GM18498 (cell line): Measurements from ENCODE around the gene DEGS2.

ENCODE experiments used
- ATAC-seq: cut with Tn5 transposase; IDR thresholded peaks from one replicate; pipeline ENCODE4 v1.9.1; 2021; ENCODE audit warnings: mild to moderate bottlenecking, moderate library complexity; ENCODE audit not compliant: unreplicated experiment

DEGS2 gene

GRCh38 chr14:100134586-100134985 lies 24.9 kb downstream of the DEGS2 start:
- ATAC-seq = no peak

DNA sequence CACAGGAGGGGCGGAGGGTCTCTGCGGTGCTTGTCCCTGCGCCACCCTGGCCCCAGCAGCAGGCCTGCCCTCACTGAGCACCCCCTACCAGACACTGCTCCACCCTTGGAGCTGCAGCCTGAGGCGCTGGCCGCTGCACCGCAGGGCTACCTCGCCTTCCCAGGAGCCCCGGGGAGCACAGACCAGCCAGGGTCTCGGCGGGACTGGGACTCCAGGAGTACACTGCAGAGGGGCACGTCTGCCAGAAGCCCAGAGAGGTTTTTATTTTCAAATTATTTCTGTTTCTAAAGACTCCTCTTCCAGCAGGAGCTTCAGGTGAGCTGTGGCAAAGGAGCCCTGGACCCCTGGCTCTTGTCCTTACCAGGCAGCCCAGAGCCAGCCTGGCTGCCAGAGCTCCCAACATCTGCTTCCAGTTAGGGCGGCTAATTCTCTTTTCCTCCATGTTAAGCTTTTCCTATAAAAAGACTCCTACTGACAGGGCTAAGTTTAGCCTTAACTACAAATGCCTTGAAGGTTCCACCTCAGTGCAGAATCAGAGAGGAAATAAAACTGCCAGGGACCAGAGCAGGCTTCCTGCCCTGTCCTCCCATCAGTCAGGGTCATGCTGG lies 26.4 kb downstream of the DEGS2 start:
- ATAC-seq = no peak

DNA sequence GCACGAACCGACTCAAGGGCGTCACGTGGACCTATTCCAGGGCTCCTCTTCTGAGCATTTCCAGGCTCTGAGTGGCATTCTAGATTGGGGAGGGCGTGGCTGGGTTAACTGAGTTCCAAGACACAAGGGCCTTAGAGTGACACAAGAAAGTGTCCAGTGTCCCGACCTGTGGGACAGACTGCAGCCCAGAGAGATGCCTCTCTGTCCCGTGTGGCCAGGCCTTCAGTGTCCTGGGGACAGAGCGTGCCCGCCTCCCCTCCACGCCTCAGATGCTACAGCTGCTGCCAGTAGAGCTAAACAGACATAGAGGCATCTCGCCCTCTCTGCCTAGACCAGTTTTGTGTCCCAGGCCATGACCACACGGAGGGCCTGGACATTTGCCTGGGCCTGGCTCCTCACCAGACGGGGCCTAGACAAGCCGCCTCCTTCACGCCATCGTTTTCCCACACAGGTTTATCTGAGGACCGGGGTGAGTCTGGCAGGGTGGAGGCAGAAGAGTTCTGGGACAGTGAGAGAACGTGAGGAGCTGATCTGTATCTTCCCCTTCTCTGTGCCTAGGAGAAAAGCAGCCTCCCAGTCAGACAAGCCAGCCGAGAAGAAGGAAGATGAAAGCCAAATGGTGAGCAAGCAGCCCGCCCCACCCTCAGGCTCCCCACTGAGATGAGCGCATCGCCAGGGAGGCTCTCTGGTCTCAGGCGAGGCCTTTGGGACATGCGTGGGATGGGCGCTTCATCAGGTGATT lies 27.1 kb downstream of the DEGS2 start:
- no peak for ATAC-seq

- ATAC-seq = no peak
Observed at GRCh38 chr14:100131181-100131580, 28.3 kb downstream of the DEGS2 start.

DNA sequence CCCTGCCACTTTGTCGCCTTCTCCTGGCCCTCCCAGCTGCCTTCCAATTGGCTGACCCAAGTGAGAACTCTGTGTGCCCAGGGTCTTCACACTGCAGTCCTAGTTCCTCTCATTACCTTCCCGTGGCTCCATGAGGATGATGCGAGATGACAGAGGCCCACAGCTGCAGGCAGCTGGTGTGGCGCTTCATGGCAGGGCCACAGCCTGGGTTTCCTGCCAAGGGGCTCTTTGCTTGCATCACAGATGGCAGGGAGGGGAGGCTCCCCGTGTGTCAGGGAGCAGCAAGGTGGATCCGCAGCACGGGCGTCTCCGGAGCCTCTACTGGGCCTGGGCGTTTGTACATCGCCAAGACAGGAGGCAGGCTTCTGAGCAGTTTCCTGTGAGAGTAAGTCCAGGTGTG lies 28.9 kb downstream of the DEGS2 start:
- ATAC-seq = no peak

DNA sequence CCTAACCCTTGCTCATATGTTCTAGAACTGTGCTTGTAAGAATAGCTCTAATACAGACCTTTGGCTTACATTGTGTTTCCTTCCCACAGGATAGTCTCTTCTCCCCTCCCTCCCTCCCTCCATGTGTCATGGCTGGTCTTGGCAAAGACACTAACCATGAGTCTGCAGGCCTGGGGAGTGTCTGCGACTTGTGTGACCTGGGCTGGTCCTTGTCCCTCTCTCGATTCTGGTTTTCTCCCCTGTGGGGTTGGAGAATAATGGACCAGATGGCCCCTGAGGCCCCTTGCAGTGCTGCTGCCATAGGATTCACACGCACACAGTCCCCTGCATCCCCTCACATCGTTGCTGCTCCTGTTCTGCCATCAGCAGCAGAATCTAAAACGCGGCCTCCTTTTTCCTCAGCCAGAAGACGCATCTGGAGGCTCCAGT lies 30.3 kb downstream of the DEGS2 start:
- ATAC-seq = no peak

DNA sequence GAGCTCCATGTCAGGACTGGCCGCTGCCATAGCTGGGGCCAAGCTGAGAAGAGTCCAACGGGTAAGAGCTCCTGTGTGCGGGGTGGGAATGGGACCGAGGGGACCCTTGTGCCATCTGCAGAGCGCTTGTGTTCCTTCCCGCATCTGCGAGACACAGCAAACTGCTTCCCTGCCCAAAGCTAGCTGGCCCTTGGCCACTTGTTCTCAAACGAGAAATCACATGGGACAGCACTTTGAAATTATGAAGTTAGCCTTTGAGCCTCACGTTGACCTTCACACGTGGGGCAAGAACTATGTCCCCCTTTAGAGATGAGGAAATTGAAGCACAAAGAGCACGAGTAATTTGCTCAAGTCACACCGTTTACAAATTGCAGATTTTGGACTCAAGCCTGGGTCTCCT lies 30.8 kb downstream of the DEGS2 start:
- no peak for ATAC-seq

GRCh38 chr14:100127853-100128455 lies 31.5 kb downstream of the DEGS2 start:
- ATAC-seq = no peak

- ATAC-seq = no peak
Observed at GRCh38 chr14:100126401-100126800, 33.0 kb downstream of the DEGS2 start.

GRCh38 chr14:100124551-100125088 lies 34.8 kb downstream of the DEGS2 start:
- ATAC-seq = no peak

DNA sequence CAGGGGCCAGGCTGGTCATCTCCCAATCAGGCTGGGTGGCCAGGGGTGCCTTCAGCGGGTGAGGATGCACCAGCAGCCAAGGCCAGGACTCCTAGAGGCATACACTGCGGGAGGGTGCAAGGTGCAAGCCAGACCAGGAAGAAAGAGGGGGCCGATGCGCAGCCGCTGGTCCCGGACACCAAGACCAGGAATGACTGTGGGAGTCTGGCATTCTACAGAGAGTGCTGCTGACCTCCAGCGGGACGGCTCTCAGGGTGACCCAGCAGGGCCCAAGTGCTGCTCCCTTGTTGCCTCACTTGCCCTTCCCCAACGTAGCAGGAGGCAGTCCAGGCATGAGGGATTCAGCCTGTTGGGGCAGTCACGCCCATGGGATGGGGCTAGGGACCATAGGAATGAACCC lies 35.8 kb downstream of the DEGS2 start:
- no peak for ATAC-seq

DNA sequence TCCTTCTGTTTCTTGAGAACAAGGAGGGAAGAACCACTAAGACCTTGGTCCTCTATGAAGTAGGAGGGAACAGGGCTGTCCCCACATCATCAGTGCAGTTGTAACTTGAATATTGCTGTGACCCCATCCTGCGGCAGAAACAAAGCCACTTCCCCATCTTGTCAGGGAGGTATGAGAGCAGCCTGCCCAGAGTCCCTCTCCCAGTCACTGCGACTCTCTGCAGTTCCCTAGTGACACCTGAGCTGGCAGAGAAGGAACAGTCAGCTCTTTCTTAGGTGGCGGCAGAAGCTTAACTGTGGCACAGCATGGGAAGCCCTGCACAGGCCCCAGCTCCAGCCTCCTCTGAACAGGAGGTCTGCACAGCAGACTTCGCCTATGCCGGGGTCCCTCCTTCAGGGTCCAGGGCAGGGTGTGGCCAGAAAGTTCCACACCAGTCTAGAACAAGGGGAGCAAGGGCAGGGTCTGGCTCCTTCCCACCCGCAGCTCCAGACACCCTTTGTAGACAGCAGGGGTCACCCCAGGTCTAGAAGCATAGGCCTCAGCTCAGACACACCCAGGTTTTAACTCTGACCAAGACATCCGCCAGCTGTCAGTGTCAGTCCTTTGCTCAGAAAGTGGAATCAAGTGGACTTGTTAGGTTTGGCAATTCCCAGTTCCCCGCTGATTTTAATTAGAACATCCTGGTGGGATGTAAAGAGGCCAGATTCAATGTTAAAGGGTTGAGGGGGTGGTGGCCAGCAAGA lies 36.8 kb downstream of the DEGS2 start:
- ATAC-seq = no peak

GRCh38 chr14:100121643-100122480 lies 37.6 kb downstream of the DEGS2 start:
- no peak for ATAC-seq

DNA sequence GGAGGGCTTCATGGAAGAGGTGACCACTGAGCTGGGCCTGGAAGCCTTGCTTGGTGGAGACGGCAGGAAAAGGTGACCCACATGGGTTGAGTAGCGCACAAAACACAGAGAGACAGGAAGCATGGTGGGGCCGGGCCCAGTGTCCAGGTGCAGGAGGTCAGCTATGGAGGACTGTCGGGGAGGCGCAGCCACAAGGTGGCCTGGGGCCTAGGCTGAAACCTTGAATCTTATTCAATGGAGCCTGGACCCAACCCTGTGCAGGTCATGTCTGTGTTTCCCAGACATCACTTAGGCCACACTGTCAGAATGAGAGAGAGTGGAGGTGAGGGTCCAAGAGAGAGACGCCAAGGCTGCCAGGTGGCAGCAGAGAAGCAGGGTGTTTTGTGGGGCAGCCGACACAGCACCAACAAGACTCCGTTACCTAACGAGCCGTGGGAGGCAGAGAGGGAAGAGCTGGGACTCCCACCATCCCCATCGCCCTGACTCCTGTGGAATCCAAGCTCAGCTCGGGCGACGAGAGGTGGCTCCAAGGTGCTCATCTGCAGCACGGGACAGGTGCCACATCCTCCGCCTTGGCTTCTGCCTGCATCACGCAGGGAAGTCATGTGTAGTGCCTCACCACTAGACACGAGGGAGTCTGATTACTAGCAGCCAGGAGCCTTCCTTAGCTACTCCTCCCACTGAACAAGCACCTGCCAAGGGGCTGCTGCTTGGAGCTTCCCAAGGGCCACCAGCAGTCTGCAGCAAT lies 38.7 kb downstream of the DEGS2 start:
- ATAC-seq = no peak

DNA sequence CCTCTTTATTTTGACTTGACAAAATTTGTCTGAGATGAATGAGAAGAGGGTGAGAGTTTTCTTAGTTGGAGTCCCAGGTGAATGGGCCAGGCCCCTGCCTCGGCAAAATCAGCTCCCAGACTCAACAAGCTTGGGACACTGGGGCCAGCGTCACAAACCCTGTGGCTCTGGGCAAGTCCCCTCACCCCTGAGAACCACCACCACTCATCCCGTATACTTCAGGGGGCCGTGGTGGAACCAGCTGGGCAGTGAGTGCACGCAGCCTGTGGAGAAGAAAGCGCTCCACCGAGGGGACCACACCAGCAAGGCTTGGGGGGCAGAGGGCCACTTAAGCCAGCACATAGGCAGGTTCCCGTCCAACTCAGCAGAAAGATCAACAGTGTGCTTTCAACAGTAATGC lies 40.2 kb downstream of the DEGS2 start:
- no peak for ATAC-seq

GRCh38 chr14:100118396-100119011 lies 40.9 kb downstream of the DEGS2 start:
- no peak for ATAC-seq

DNA sequence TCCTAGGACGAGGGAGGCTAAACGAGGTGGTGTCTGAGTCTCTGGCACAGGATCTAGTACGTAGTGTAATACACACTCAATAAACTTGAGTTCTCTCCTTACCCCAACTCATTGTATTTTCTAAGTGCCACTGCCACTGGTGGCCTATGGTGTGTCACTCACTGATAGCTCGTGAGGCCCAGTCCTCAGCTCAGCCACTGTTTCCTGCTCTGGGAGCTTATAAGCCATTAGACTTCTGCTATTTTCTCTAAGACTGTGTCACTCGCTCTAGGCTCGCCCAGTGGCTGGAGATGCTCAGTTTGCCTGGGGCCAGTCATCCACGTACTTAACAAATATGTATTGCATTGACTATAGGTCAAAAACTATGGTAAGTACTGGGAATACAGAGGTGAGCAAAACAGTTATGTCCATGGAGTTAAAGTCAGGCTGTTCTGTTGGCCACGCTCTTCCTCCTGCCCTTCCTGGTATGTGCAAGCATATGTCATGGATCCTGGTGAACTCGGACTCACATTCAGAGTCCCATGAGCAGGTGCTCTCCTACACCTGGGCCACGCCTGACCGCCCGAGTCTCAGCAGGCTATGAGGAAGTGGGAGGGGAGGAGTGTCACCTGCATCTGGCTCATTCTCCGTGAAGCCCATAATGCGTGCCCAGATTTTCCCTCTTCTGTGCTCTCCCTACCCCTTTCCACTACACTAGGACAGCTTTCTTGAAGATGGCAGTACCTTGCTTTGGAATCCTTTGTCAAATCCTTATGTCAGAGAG lies 41.6 kb downstream of the DEGS2 start:
- ATAC-seq = no peak

GRCh38 chr14:100117026-100117425 lies 42.4 kb downstream of the DEGS2 start:
- no peak for ATAC-seq

GRCh38 chr14:100116134-100116533 lies 43.3 kb downstream of the DEGS2 start:
- ATAC-seq = no peak
